Transverse colon (tissue), 3 donors: ENCODE measurements around the gene CIAO3.

Experiments
- CTCF ChIP-seq, 5 experiments: fragments of 200-600 bp in 3 of 5; fragments of 450-650 bp in 2 of 5; sonication (generic) in 3 of 5; IDR thresholded peaks; 1 replicate in 2 of 5; 2 replicates in 3 of 5; pipeline ENCODE4 v1.5.1; 2016 to 2017; ENCODE audit warnings: antibody characterized with exemption in 5 of 5, inconsistent platforms in 3 of 5, mild to moderate bottlenecking in 2 of 5, moderate library complexity in 1 of 5
- EP300 ChIP-seq: sonication (generic); formaldehyde crosslinking; IDR thresholded peaks from one replicate; pipeline ENCODE4 v1.6.1; 2017; ENCODE audit warnings: antibody characterized with exemption, low read depth
- POLR2A ChIP-seq: fragments of 450-650 bp; IDR thresholded peaks from one replicate; pipeline ENCODE4 v1.6.1; 2016; ENCODE audit warnings: antibody characterized with exemption, mild to moderate bottlenecking, moderate library complexity

DNA sequence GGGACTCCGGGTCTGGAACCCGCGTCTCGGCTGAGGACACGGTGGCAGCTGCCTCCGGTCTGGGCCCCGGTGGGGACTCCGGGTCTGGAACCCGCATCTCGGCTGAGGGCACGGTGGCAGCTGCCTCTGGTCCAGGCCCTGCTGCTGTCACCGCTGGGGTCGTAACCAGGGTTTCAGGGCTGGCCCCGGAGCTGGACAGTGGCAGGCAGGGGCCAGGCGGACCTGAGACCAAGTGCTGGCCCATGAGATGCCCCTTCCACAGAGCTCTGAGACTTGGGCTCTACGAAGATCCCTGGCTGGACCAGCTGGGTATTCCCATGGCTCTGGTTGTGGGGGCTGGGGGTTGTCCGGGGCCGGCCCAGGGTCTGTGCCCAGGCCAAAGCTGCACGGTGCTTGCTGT is 43.6 kb upstream of the CIAO3 start:
- no peak for TF ChIP-seq POLR2A
- no peak for TF ChIP-seq CTCF (IDR thresholded peaks at IDR 0.05)
- TF ChIP-seq EP300 = no peak
